Measurements from ENCODE around the gene MBD4.

DNA sequence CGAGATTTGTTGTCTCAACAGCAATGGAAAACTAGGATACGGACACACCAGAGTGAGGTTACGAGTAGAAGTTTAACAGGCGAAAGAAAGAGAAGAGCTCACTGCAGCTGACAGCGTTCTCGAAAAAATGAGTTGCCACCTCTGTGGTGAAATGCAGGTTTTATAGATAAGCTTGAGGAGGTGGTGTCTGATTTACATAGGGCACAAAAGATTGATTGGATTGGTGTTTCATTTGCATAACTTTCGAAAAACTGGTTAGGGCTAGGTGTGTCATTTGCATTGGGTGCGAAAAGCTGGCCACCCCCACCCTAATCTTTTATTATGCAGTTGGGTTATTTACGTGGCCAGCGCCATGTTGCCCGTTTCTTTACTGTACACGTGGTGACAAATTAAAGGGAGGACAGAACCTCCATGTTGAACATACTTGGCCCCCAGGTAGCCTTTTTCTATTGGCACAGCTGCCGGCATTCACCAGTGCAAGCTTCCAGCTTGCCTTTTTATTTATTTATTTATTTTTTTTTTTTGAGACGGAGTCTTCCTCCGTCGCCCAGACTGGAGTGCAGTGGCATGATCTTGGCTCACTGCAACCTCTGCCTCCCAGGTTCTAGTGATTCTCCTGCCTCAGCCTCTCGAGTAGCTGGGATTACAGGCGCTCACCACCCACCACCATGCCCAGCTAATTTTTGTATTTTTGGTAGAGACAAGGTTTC is 8.6 kb upstream of the MBD4 start:
- TF ChIP-seq, protein P1, sequence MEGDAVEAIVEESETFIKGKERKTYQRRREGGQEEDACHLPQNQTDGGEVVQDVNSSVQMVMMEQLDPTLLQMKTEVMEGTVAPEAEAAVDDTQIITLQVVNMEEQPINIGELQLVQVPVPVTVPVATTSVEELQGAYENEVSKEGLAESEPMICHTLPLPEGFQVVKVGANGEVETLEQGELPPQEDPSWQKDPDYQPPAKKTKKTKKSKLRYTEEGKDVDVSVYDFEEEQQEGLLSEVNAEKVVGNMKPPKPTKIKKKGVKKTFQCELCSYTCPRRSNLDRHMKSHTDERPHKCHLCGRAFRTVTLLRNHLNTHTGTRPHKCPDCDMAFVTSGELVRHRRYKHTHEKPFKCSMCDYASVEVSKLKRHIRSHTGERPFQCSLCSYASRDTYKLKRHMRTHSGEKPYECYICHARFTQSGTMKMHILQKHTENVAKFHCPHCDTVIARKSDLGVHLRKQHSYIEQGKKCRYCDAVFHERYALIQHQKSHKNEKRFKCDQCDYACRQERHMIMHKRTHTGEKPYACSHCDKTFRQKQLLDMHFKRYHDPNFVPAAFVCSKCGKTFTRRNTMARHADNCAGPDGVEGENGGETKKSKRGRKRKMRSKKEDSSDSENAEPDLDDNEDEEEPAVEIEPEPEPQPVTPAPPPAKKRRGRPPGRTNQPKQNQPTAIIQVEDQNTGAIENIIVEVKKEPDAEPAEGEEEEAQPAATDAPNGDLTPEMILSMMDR (IDR thresholded peaks at IDR 0.05): no peak
- no peak for TF ChIP-seq POLR2A (IDR thresholded peaks at IDR 0.05)
